Panc1 (cell line): ENCODE data around the gene SUSD6. TPM values are rescaled to one million over a fixed set of nuclear protein-coding genes. Genes with fewer than 3 reads are reported as not detected.

Experiments
- ATAC-seq: fragments of 200-7000 bp; cut with Tn5 transposase; 2 replicates; pipeline ENCODE4 v1.9.1; 2020; ENCODE audit warnings: mild to moderate bottlenecking, moderate library complexity
- BruUV-seq: library from RNA; stranded (reverse); fragments of 400-500 nt; replicated peaks from 2 replicates; lab custom pipeline; 2021; lab: Mats Ljungman, UMichigan
- CTCF ChIA-PET: fragments of 300-600 bp; sonication (Branson Sonifier 250); formaldehyde crosslinking; loops from one replicate; lab custom pipeline; 2022; ENCODE audit warnings: antibody characterized with exemption; lab: Charles Lee
- POLR2A ChIA-PET: fragments of 300-600 bp; sonication (Branson Sonifier 250); formaldehyde crosslinking; loops from one replicate; lab custom pipeline; 2022; ENCODE audit warnings: antibody characterized with exemption; lab: Charles Lee
- DNase-seq: peaks from one replicate; pipeline ENCODE4 v3.0.0-alpha.2; 2010; ENCODE audit warnings: low read depth, low spot score
- H3K27ac ChIP-seq: 2 replicates; pipeline ENCODE4 v1.5.1; 2011; ENCODE audit warnings: mild to moderate bottlenecking, low read length, inconsistent platforms
- H3K27me3 ChIP-seq: fragments of 200-500 bp; sonication (Bioruptor generic); 2 replicates; pipeline ENCODE4 v1.6.0; 2014; ENCODE audit warnings: low read length, inconsistent platforms; ENCODE audit not compliant: control insufficient read depth, insufficient read depth
- H3K36me3 ChIP-seq: fragments of 200-500 bp; sonication (Bioruptor generic); 2 replicates; pipeline ENCODE4 v1.5.1; 2014; ENCODE audit warnings: inconsistent platforms, mild to moderate bottlenecking, low read length, moderate library complexity; ENCODE audit not compliant: control insufficient read depth, insufficient read depth
- H3K4me1 ChIP-seq: 2 replicates; pipeline ENCODE4 v1.5.1; 2011; ENCODE audit warnings: inconsistent platforms, mild to moderate bottlenecking, low read length, moderate library complexity; ENCODE audit not compliant: control insufficient read depth, insufficient read depth
- H3K4me3 ChIP-seq, 2 experiments: 2 replicates each; pipeline ENCODE4 v1.5.1; 2011 to 2012; ENCODE audit warnings: low read depth in 2 of 2, low read length in 2 of 2, mild to moderate bottlenecking in 2 of 2, inconsistent platforms in 1 of 2, moderate library complexity in 1 of 2
- H3K9me3 ChIP-seq: fragments of 200-500 bp; sonication (Bioruptor generic); 2 replicates; pipeline ENCODE4 v1.5.1; 2014; ENCODE audit warnings: low read depth, mild to moderate bottlenecking, inconsistent platforms, low read length, moderate library complexity; ENCODE audit not compliant: control insufficient read depth, insufficient read depth
- POLR2AphosphoS5 ChIP-seq: IDR thresholded peaks from 2 replicates; pipeline ENCODE4 v1.6.1; 2012; ENCODE audit warnings: mild to moderate bottlenecking, low read depth, low read length, moderate library complexity
- SIN3A ChIP-seq: IDR thresholded peaks from 2 replicates; pipeline ENCODE4 v1.6.1; 2012; ENCODE audit warnings: low read depth, mild to moderate bottlenecking, low read length, moderate library complexity, borderline replicate concordance; ENCODE audit not compliant: insufficient read depth
- TCF7L2 ChIP-seq: IDR thresholded peaks from 2 replicates; pipeline ENCODE4 v1.6.1; 2011; ENCODE audit warnings: mild to moderate bottlenecking, low read depth, low read length, inconsistent platforms
- in situ Hi-C: cut with HindIII; loops from 2 replicates; pipeline ENCODE4 v1.10.0; 2016; ENCODE audit warnings: low sequenced_read_pairs, low pct_unique_long_range_greater_than_20kb
- intact Hi-C: fragments of 100-400 bp; cut with micrococcal nuclease; formaldehyde crosslinking; loops from one replicate; pipeline ENCODE4 v1.10.0; 2022; ENCODE audit not compliant: unreplicated experiment
- total RNA-seq: library from RNA; stranded (reverse); gene quantifications from one replicate; pipeline ENCODE4 v1.2.1, GENCODE V29; 2021; ENCODE audit not compliant: unreplicated experiment
- TF ChIP-seq, protein P1 (sequence below), 2 experiments: IDR thresholded peaks; 2 replicates each; pipeline ENCODE4 v1.6.1; 2011 to 2012; ENCODE audit warnings: low read depth in 2 of 2, control low read depth in 1 of 2, low read length in 1 of 2, mild to moderate bottlenecking in 1 of 2, moderate library complexity in 1 of 2; ENCODE audit not compliant: insufficient read depth in 1 of 2
- TF ChIP-seq, protein P2 (sequence below): fragments of 450-650 bp; IDR thresholded peaks from 2 replicates; pipeline ENCODE4 v1.5.1; 2017; ENCODE audit warnings: mild to moderate bottlenecking

Gene SUSD6
- total RNA-seq, 1 experiment from 2014 or later: 10.9 TPM

- DNase-seq: no peak
- Histone ChIP-seq H3K36me3 (no peaks in the 10 kb centered on the region), H3K4me1 (no peaks in the 10 kb centered on the region; the same call in 1 of the 2 replicates), H3K4me3 (no peak overlapping the region), H3K9me3 (no peaks in the 10 kb centered on the region), H3K27me3 (no peaks in the 10 kb centered on the region), H3K27ac (no peak overlapping the region)
- CTCF ChIA-PET: no interaction called here
- in situ Hi-C loops: no loop called here
- intact Hi-C loops: no loop called here
- BruUV-seq: no TSS peak
- POLR2A ChIA-PET: no interaction called here
- no peak for ATAC-seq
- TF ChIP-seq SIN3A (no peak), POLR2AphosphoS5 (no peak), TCF7L2 (no peak)
- TF ChIP-seq, protein P1, sequence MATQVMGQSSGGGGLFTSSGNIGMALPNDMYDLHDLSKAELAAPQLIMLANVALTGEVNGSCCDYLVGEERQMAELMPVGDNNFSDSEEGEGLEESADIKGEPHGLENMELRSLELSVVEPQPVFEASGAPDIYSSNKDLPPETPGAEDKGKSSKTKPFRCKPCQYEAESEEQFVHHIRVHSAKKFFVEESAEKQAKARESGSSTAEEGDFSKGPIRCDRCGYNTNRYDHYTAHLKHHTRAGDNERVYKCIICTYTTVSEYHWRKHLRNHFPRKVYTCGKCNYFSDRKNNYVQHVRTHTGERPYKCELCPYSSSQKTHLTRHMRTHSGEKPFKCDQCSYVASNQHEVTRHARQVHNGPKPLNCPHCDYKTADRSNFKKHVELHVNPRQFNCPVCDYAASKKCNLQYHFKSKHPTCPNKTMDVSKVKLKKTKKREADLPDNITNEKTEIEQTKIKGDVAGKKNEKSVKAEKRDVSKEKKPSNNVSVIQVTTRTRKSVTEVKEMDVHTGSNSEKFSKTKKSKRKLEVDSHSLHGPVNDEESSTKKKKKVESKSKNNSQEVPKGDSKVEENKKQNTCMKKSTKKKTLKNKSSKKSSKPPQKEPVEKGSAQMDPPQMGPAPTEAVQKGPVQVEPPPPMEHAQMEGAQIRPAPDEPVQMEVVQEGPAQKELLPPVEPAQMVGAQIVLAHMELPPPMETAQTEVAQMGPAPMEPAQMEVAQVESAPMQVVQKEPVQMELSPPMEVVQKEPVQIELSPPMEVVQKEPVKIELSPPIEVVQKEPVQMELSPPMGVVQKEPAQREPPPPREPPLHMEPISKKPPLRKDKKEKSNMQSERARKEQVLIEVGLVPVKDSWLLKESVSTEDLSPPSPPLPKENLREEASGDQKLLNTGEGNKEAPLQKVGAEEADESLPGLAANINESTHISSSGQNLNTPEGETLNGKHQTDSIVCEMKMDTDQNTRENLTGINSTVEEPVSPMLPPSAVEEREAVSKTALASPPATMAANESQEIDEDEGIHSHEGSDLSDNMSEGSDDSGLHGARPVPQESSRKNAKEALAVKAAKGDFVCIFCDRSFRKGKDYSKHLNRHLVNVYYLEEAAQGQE (IDR thresholded peaks at IDR 0.05; ENCODE audit: insufficient read depth in 1 of 2, low read depth in 2 of 2, low read length in 1 of 2): no peak
- TF ChIP-seq, protein P2, sequence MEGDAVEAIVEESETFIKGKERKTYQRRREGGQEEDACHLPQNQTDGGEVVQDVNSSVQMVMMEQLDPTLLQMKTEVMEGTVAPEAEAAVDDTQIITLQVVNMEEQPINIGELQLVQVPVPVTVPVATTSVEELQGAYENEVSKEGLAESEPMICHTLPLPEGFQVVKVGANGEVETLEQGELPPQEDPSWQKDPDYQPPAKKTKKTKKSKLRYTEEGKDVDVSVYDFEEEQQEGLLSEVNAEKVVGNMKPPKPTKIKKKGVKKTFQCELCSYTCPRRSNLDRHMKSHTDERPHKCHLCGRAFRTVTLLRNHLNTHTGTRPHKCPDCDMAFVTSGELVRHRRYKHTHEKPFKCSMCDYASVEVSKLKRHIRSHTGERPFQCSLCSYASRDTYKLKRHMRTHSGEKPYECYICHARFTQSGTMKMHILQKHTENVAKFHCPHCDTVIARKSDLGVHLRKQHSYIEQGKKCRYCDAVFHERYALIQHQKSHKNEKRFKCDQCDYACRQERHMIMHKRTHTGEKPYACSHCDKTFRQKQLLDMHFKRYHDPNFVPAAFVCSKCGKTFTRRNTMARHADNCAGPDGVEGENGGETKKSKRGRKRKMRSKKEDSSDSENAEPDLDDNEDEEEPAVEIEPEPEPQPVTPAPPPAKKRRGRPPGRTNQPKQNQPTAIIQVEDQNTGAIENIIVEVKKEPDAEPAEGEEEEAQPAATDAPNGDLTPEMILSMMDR: no peak
Observed at GRCh38 chr14:69632593-69633151, 21.3 kb downstream of the SUSD6 start.

- POLR2A ChIA-PET: no interaction called here
- H3K9me3 ChIP-seq: no peaks in the 10 kb centered on the region
- H3K36me3 ChIP-seq: no peaks in the 10 kb centered on the region
- H3K4me1 ChIP-seq: no peaks in the 10 kb centered on the region; the same call in 1 of the 2 replicates
- ATAC-seq: no peak
- DNase-seq: no peak
- in situ Hi-C loops (no loop called here), intact Hi-C loops (no loop called here)
- no peak overlapping the region for H3K4me3 ChIP-seq
- no peak for TF ChIP-seq TCF7L2
- CTCF ChIA-PET: no interaction called here
- BruUV-seq: no TSS peak
- no peaks in the 10 kb centered on the region for H3K27me3 ChIP-seq
- H3K27ac ChIP-seq: no peak overlapping the region
Observed at GRCh38 chr14:69633238-69633637, 21.8 kb downstream of the SUSD6 start.

DNA sequence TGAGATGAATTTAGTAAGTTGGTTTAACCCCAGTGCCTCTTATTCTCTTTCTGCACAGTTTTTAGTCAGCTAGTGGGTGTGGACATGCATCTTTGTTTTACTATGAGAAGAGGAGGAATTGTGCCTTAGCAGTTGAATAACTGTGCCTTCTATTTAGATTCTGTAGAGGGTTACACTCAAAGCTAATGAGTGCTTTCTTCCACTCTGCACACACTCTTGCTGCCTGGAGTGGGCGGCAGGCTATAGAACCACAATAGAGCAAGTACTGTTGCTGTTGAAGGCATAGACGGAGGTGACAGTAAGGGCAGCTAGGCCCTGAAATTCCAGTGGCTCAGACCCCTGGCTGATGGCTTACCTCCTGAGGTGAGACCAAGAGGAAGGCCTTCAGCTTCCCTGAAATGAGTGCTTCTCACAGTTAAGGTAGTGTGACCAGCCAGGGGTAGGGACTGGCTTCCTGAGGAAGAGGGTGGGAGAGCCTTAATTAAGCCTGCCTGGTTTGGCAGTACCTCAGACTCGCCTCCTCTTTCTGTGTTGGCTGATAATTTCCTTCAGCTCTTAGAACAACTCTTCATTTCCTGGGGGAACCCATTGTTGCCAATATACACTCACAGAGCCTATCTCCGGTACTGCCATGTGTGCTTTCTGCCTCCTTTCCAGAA is 24.7 kb downstream of the SUSD6 start:
- in situ Hi-C loops (no loop called here), intact Hi-C loops (no loop called here)
- H3K36me3 ChIP-seq: no peaks in the 10 kb centered on the region
- no peak overlapping the region for H3K27ac ChIP-seq
- no peak for TF ChIP-seq TCF7L2
- TF ChIP-seq, protein P1 (IDR thresholded peaks at IDR 0.05; ENCODE audit: insufficient read depth in 1 of 2, low read depth in 2 of 2, low read length in 1 of 2): no peak
- TF ChIP-seq POLR2AphosphoS5: no peak
- TF ChIP-seq, protein P2: no peak
- no peak for TF ChIP-seq SIN3A
- H3K27me3 ChIP-seq: no peaks in the 10 kb centered on the region
- H3K9me3 ChIP-seq: no peaks in the 10 kb centered on the region
- CTCF ChIA-PET: no interaction called here
- no TSS peak for BruUV-seq
- POLR2A ChIA-PET: no interaction called here
- H3K4me3 ChIP-seq: no peak overlapping the region
- DNase-seq (no peak), ATAC-seq (no peak)
- H3K4me1 ChIP-seq: no peaks in the 10 kb centered on the region; the same call in 1 of the 2 replicates
